NCI-H2227 (cell line): ENCODE data around the gene SPON1.
"Not testable (repeated sequence)": the region's sequence is repeated elsewhere in the genome, so short reads cannot be mapped to it uniquely, and the experiment has no call there.

Experiments used
- DNase-seq: peaks from one replicate; lab custom pipeline; 2025; ENCODE audit not compliant: unreplicated experiment; lab: John Stamatoyannopoulos, UW

Gene SPON1

DNA sequence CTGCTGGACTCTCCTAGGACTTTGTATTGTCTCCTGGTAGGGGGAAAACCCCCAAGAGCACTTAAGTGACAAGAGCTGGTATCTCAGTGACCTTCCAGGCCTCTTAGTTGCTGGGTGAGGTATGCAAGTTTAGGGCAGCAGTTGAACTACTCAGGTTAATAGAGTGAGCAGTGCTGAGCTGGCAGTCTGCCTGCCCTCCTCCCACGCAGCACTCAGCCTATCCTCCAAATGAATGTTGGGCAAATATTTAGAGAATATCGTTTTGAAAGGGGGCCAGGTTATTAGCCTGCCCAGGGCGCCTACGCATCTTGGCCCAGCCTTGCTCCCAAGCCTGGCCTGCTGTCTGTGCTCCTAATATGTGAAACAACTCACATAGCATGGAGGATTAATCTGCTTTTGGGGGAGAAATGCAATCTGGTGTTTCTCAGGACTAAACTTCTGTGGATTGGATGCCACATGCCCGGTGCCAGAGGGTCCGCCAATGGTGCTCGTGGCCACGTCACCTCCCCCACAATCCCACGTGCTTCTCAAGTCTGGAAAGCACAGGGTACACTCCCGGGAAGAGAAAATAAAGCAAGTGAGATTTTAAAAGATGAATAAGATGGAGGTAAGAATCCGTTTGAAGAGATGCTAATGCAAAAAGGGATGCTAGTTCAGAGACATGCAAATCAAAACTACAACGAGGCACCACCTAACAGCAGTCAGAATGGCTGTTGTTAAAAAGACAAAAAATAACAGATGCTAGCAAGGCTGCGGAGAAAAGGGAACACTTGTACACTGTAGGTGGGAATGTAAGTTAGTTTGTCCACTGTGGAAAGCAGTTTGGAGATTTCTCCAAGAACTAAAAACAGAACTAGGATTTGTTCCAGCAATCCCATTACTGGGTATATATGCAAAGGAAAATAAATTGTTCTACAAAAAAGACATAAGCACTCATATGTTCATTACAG is 67.7 kb downstream of the SPON1 start:
- DNase-seq = no peak

DNA sequence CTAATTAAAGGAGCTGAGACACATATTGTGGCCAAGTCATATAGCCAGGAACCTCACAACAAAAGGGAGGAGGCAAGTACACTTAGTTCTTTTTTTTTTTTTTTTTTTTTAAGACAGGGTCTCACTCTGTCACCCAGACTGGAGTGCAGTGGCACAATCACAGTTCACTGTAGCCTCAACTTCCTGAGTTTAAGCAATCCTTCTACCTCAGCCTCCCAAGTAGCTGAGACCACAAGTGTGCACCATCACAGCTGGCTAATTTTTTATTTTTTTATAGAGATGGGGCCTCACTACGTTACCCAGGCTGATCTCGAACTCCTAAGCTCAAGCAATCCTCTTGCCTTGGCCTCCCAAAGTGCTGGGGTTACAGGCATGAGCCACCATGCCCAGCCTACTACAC is 73.0 kb downstream of the SPON1 start:
- DNase-seq = not testable (repeated sequence)

DNA sequence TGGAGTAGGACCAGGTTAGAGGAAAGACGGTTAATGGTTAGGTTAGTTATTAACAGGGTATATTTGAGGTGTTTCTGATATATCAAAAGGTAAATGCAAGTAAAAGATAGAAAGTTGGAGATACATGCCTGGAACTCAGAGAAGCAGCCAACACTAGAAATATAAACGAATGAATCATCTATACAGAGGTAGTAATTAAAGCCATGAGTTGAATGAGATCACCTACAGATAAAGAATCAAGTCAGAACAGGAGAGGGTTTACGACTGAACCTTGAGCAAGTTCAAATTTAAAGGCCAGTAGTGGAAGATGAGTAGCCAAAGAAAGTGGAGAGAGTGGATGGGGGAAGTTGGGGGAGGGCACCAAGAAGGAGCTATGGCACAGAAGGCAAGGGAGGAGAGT is 73.9 kb downstream of the SPON1 start:
- no peak for DNase-seq

DNA sequence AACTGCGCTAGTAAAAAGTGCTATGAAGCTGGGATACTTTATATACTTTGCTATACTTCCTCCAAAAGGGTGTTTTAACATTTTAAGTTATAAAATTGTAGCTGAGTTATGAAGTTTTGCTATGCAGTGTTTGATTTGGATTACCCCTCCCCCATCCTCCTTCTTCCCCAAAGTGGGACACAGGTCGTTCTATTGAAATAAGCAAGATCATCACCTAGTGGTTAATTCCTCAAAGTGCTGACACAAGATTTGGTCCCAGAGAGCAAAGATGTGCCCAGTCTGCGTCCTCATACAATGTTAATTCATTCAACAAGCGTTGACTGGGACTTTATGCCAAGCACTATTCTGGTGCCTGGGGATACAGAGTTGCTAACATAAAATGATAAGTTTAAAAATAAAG is 78.5 kb downstream of the SPON1 start:
- no peak for DNase-seq

DNA sequence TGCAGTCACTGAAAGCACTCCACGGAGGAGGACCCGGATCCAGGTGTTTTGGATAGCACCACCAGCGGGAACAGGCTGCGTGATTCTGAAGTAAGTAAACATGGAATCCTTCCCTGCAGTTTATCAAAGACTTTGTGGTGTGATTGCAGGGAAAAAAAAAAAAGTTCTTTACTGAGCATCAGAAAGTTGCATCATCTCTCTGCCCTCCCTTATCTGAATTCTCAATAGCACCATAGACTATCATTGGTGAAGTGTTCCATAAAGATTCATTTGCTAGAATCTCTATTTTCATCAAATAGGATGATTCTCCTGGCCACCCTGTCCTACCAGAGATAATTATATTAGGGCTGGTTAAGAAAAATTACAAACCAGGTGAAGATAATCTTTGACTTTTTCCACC is 79.0 kb downstream of the SPON1 start:
- no peak for DNase-seq

DNA sequence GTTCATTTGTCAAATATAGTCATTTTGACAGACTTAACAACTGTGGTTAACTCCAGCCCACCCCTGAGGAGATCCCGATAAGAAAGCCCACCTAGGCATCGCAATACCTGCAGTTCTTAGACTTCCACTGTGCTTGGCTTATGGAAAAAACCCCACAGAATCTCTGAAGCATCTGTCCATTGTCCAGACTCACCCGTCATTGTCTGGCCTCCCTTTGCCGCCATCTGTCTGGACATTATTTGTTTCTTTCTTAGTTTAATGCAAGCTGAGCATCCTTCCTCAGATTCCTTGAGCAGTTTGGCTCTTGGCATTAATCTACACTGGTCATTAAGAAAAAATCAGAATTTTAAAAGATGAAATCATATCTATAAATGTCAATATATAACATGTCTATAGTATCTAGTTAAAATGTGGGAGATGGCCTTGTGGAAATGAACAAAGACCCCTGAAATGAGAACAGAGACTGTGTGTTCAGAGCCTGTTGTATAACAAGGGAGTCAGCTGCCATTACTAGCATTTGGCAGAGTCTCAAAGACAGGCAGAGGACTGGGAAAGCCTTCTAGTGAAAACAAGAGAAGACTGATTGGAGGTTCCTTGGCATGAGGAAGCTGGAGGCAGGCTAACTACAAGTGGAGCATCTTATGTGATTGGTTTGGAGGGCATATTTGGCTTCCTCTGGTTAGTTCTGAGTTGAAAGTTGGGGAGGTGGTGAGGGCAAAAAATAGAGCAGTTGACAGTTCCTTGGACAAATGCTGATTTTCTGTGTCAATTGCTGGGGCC is 80.4 kb downstream of the SPON1 start:
- no peak for DNase-seq

DNA sequence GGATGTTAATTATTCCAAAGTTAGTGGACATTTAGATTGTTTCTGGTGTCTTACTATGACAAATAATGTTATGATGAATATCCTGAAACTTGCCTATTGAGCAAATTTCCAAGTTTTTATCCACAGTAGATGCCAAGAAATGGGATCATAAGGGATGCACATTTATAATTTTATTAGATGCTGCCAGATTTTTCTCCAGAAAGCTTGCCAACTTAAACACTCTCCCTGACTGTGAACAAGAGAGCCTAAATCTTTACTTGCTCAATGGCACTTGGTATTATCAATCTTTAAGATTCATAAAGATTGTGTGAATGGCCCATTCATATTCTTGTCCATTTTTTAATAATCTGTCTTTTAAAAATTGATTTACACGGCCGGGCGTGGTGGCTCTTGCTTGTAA is 82.4 kb downstream of the SPON1 start:
- DNase-seq = no peak

- DNase-seq = no peak
Measured at GRCh38 chr11:14045417-14045816, 82.9 kb downstream of the SPON1 start.

- no peak for DNase-seq
Measured at GRCh38 chr11:14052198-14052597, 89.7 kb downstream of the SPON1 start.

DNA sequence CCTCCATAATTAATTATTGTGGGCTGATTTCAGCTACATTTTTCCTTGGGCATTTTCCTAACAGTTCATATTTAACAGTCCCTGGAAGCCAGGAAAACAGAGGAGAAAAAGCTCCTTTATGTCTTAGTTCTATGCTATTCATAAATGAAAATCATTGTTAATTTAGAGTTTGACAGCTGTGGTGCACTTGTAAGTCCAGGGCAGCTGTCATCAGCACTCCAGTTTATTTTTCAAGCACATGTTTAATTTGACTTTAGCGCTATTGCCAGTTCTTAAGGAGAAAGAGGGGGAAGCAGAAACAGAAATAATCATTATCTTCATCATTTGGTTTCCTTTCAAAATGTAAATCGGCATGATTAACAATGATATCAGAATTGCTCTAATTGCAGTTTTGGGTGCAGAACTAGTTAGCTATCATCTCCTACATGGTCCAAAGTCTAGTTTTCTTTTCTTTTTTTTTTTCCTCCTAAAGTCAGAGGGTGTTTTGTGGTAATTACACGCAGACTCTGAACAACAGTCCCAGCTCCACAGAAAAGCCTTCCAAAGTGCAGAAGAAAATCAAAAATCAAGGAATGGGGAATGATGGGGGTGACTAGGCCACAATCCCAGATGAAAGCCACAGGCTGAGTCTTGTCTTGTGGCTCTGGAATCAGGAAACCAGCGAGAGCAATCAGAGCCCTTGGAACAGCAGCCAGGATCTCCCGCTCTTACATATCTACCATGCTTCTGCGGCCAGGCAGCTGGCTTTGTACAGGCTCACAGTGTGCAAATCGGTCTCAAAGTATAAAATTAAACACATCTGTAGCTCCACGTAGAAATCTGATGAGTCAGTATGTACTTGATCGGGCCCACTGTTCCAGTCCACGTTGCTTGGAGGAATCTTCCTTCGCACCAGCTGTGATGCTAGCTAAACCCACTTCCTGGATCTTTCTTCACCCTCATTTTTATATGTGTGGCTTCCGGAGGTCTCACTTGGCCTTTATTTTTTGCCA is 91.9 kb downstream of the SPON1 start:
- no peak for DNase-seq

- no peak for DNase-seq
Measured at GRCh38 chr11:14055936-14056335, 93.4 kb downstream of the SPON1 start.

DNA sequence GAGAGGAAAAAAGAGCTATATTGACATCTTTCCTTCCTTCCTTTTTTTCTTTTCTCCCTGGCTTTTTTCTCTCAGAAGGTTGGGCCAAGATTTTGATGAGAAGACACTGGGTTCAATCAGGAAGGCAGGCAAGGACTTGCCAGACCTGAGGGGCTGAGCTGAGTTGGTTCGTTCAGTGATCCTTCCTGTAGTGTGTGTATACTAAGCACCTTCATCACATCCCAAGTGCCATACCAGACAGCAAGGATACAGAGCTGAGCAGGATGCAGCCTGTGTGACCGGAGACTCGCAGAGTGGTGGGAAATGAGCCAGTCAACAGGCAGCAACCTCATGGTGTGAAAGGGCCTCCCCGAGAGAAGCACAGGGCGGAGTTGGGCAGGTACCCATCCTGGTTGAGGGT is 95.5 kb downstream of the SPON1 start:
- DNase-seq = no peak

GRCh38 chr11:14059491-14059890 is 97.0 kb downstream of the SPON1 start:
- no peak for DNase-seq

- DNase-seq = no peak
Measured at GRCh38 chr11:14061721-14062120, 99.2 kb downstream of the SPON1 start.

DNA sequence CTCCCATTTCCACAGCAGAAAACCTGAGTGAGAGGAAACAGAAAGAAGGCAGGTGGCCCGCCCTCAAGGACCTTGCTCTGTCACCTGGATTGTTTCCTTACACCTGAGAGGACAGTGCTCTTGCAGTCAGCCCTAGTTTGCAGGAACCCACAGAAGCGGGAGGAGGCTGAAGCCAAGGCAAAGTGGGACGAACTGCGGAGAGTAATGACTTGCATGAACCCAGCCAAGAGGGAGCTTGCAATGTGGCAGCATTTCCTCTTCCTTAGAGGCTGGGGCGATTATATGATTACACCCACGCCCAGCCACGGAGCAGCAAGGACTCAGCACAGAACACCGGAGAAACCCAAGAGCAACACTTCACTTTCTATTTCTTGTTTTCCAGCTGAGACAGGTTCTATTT is 102.6 kb downstream of the SPON1 start:
- no peak for DNase-seq

DNA sequence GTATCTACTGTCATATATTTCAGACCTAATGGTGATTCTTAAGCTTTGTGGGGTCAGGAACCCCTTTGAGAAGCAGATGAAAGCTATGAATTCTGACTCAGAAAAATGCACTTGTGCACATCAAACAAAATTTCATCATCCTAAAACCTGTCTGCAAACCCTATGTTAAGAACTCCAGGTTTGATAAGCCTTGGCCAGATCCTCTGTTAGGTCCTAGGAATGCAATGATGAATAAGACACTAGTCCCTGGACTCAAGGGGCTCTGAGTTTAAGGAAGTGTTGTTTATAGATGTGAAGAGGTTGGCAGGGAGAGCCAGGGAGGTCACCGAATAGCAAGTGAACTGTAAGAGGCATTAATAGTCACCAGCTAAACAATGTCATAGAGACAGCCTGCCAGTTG is 103.2 kb downstream of the SPON1 start:
- DNase-seq = no peak

GRCh38 chr11:14067686-14068085 is 105.2 kb downstream of the SPON1 start:
- no peak for DNase-seq

- no peak for DNase-seq
Measured at GRCh38 chr11:14070896-14071295, 108.4 kb downstream of the SPON1 start.

GRCh38 chr11:14073849-14074476 is 111.4 kb downstream of the SPON1 start:
- DNase-seq = no peak
